ENCODE results near the gene F8. TPM values are rescaled to one million over a fixed set of nuclear protein-coding genes. Genes with fewer than 3 reads are reported as not detected.
A peak's percentile ranks its signal among the peaks of the same experiment; 100 is the strongest.
"Not testable (repeated sequence)": the region's sequence is repeated elsewhere in the genome, so short reads cannot be mapped to it uniquely, and the experiment has no call there.

F8 gene
- total and polyA plus RNA-seq, 10 of the 15 experiments (the other 5 are each of a cell fraction or from before 2014, with no cell fraction given), result 3.0 to 8.1 (median 5.1) TPM

DNA sequence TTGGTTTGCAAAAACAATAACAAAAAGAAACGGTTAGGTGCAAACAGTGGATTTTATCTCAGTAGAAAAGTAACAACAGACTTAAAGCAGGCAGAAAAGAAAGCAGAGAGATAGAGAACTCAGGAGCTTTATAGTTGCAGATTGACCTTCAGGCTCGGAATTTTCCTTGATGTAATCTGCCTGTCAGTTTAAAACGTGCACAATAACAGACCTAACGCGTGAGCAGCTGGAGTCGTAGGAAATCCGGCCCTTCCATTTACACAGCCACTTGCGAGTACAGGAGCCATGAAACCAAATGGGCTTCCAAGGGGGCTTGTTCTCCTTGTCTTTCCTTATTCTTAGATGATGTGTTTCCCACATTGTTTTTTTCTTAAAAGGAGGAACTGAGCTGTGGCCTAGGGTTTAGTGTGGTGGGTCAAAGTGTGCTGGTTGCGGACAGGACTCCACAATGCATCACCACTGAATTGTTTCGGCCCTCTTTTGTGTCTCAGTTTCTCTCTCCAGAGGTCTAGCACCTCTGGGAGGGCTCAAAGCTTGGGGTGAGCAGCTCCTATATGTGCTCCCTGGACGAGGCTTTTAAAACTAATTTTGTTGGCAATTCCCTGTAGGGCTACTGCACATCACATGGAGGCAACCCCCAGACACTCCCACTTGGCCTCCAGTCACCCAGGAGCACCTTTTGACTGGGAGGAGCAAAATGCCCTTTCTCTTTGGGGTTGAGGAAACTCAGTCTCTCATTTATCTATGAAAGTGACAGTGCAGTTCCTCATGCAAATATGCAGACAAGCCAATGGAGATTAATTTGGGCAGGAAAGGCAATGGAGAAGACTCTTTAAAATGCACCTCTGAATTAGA, 203.4 kb downstream of the F8 start:
- H3K9me3 ChIP-seq (replicated peaks; ENCODE audit: control insufficient read depth, insufficient read depth, low read length), result no peaks in the 10 kb centered on the region
- H4K20me1 ChIP-seq (ENCODE audit: control insufficient read depth, insufficient read depth), result no peaks in the 10 kb centered on the region
- SMC1A ChIA-PET (ENCODE audit: uncharacterized antibody, unreplicated experiment), result interaction anchor here (0.9 to 3.2 kb wide), 5 partner anchors 8 to 69 kb away, joined by 3 to 22 read pairs (median 3); partner anchors contain the start of gene MPP1
- H3K27ac ChIP-seq (ENCODE audit: control insufficient read depth, insufficient read depth), result no peak overlapping the region; the same call in 1 of the 2 replicates
- intact Hi-C loops (cut with micrococcal nuclease; ENCODE audit: unreplicated experiment) (no loop called here), in situ Hi-C loops (cut with MboI) (no loop called here)
- H3K9ac ChIP-seq (ENCODE audit: control insufficient read depth, insufficient read depth, low read length), result no peak overlapping the region
- no TSS peak for BruUV-seq (replicated peaks)
- peak; percentile 76 for ATAC-seq
- H3K27me3 ChIP-seq (replicated peaks in 1 of 2; ENCODE audit: control insufficient read depth in 2 of 2, insufficient read depth in 2 of 2, low read length in 1 of 2), result no peaks in the 10 kb centered on the region
- DNase-seq (ENCODE audit: low read depth, low spot score), result no peak
- no peaks in the 10 kb centered on the region for H3K36me3 ChIP-seq (ENCODE audit: control insufficient read depth in 2 of 2, insufficient read depth in 2 of 2, low read length in 1 of 2)
- no peaks in the 10 kb centered on the region for H3K79me2 ChIP-seq (ENCODE audit: control insufficient read depth, insufficient read depth, low read length)
- TF ChIP-seq RAD21 (IDR thresholded peaks at IDR 0.05; ENCODE audit: insufficient read depth, low read depth, low read length) (no peak), ZNF24 (IDR thresholded peaks at IDR 0.05) (no peak), YY1 (IDR thresholded peaks at IDR 0.05; ENCODE audit: low read depth, low read length) (no peak), YBX1 (IDR thresholded peaks at IDR 0.05) (no peak), KAT2A (conservative IDR thresholded peaks at IDR 0.05; ENCODE audit: control insufficient read depth, low read depth, low read length) (no peak), RB1 (IDR thresholded peaks at IDR 0.05; ENCODE audit: borderline replicate concordance) (no peak), HDAC6 (IDR thresholded peaks at IDR 0.05; ENCODE audit: unreplicated experiment) (no peak), TCF3 (IDR thresholded peaks at IDR 0.05; ENCODE audit: borderline replicate concordance, insufficient read depth, low read depth, low read length) (no peak), ESRRA (IDR thresholded peaks at IDR 0.05; ENCODE audit: low read length) (no peak), NBN (IDR thresholded peaks at IDR 0.05) (no peak), SMC3 (IDR thresholded peaks at IDR 0.05; ENCODE audit: borderline replicate concordance, low read length) (no peak)
- TF ChIP-seq, protein P1, sequence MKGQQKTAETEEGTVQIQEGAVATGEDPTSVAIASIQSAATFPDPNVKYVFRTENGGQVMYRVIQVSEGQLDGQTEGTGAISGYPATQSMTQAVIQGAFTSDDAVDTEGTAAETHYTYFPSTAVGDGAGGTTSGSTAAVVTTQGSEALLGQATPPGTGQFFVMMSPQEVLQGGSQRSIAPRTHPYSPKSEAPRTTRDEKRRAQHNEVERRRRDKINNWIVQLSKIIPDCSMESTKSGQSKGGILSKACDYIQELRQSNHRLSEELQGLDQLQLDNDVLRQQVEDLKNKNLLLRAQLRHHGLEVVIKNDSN (IDR thresholded peaks at IDR 0.05; ENCODE audit: borderline replicate concordance, extremely low read length, insufficient read depth, low read depth, low read length), result no peak
- TF ChIP-seq, protein P2, sequence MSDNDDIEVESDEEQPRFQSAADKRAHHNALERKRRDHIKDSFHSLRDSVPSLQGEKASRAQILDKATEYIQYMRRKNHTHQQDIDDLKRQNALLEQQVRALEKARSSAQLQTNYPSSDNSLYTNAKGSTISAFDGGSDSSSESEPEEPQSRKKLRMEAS (IDR thresholded peaks at IDR 0.05; ENCODE audit: low read depth, low read length), result no peak
- no peak for FAIRE-seq
- peak overlapping the region; percentile 45 for H3K4me2 ChIP-seq (ENCODE audit: control insufficient read depth, insufficient read depth)
- CTCF ChIA-PET, result interaction anchor here (1.0 to 1.8 kb wide), 5 partner anchors 8 to 71 kb away, joined by 3 to 5 read pairs (median 3); no protein-coding TSS in a partner anchor
- H3K4me3 ChIP-seq, result no peak overlapping the region
- RAD21 ChIA-PET (ENCODE audit: unreplicated experiment), result interaction anchor here (1.3 to 2.1 kb wide), 2 partner anchors 14 to 70 kb away, joined by 4 to 8 read pairs; partner anchors contain the start of gene MPP1
- H2AFZ ChIP-seq (ENCODE audit: control insufficient read depth, low read depth, low read length), result peak overlapping the region; percentile 1
- POLR2A ChIA-PET, result interaction anchor here (0.9 to 2.6 kb wide), 5 partner anchors 8 to 14 kb away, joined by 3 to 14 read pairs (median 4); partner anchors contain the start of gene MPP1
- H3K4me1 ChIP-seq (ENCODE audit: control insufficient read depth, insufficient read depth, low read length), result no peaks in the 10 kb centered on the region; the same call in 1 of the 2 replicates
- WGBS (ENCODE audit: insufficient coverage, insufficient replicate concordance, low lambda C conversion rate, missing lambda C conversion rate), result 48% methylated on average over 11 of the region's 11 CpGs

DNA sequence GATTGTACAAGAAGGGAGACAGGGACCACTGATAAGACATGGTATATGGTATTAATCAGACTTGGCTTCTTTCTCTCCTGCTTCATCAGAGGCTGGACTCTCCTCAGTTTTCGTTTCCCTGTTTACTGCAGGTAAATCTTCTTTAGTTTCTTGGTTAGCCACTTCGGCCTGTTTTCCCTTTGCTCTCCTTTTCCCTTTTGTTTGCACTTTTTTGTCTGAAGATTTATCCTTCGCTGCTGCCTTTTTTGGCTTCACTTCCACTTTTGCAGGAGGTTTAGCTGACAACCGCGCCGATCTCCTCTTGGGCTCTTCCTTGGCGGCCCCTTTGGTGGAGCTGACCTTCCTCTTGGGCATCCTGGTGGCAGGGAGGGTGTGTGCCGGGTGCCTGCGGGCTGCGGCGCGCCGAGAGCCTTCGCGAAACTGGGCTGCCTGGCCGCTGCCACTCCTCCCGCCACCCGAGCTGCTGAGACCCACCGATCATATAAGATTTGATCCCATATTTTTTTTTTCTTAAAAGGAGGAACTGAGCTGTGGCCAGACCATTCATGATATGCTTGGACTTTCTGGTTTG, 205.4 kb downstream of the F8 start:
- CTCF ChIA-PET, result interaction anchor here (1.3 kb wide), 1 partner anchor 10 kb away, joined by 3 read pairs; no protein-coding TSS in a partner anchor
- 81% methylated on average over 19 of the region's 19 CpGs for WGBS (ENCODE audit: insufficient coverage, insufficient replicate concordance, low lambda C conversion rate, missing lambda C conversion rate)

More for the DNA sequence above, 205.4 kb downstream of the F8 start:
- H3K36me3 ChIP-seq (ENCODE audit: control insufficient read depth in 2 of 2, insufficient read depth in 2 of 2, low read length in 1 of 2); H3K27ac ChIP-seq (ENCODE audit: control insufficient read depth, insufficient read depth); ATAC-seq; RAD21 ChIA-PET (ENCODE audit: unreplicated experiment); H3K4me3 ChIP-seq; H3K4me1 ChIP-seq (ENCODE audit: control insufficient read depth, insufficient read depth, low read length); H2AFZ ChIP-seq (ENCODE audit: control insufficient read depth, low read depth, low read length); H3K79me2 ChIP-seq (ENCODE audit: control insufficient read depth, insufficient read depth, low read length); in situ Hi-C loops (cut with MboI); DNase-seq (ENCODE audit: low read depth, low spot score); H3K9ac ChIP-seq (ENCODE audit: control insufficient read depth, insufficient read depth, low read length); H3K27me3 ChIP-seq (replicated peaks in 1 of 2; ENCODE audit: control insufficient read depth in 2 of 2, insufficient read depth in 2 of 2, low read length in 1 of 2); FAIRE-seq; BruUV-seq (replicated peaks); H4K20me1 ChIP-seq (ENCODE audit: control insufficient read depth, insufficient read depth); intact Hi-C loops (cut with micrococcal nuclease; ENCODE audit: unreplicated experiment); H3K9me3 ChIP-seq (replicated peaks; ENCODE audit: control insufficient read depth, insufficient read depth, low read length); H3K4me2 ChIP-seq (ENCODE audit: control insufficient read depth, insufficient read depth): not testable (repeated sequence)
- SMC1A ChIA-PET (ENCODE audit: uncharacterized antibody, unreplicated experiment), result interaction anchor here (3.2 kb wide), 1 partner anchor 12 kb away, joined by 19 read pairs; the partner anchor contains the start of gene MPP1
- POLR2A ChIA-PET, result interaction anchor here (2.6 kb wide), 1 partner anchor 12 kb away, joined by 14 read pairs; the partner anchor contains the start of gene MPP1
